HepG2 (cell line): Measurements from ENCODE around the gene ELAVL3. TPM values are rescaled to one million over a fixed set of nuclear protein-coding genes. Genes with fewer than 3 reads are reported as not detected.

Experiments used
- MAFG ChIP-seq: sonication (generic); formaldehyde crosslinking; IDR thresholded peaks from 2 replicates; pipeline ENCODE4 v1.5.1; 2020; ENCODE audit warnings: mild to moderate bottlenecking, missing genetic modification reagents
- RAD21 ChIP-seq: fragments of 450-650 bp; formaldehyde crosslinking; IDR thresholded peaks from 2 replicates; pipeline ENCODE4 v1.5.0; 2020; ENCODE audit warnings: mild to moderate bottlenecking
- ZSCAN20 ChIP-seq: sonication (generic); formaldehyde crosslinking; IDR thresholded peaks from 2 replicates; pipeline ENCODE4 v1.4.0; 2020; ENCODE audit warnings: missing genetic modification reagents, mild to moderate bottlenecking, borderline replicate concordance
- microRNA-seq: library from miRNA; unstranded; fragments of <30 nt; microRNA quantifications from one replicate; pipeline ENCODE4, GENCODE V29; 2020
- polyA plus RNA-seq, 8 experiments: library from polyadenylated mRNA; depleted of rRNA in 3 of 8; stranded (reverse) in 7 of 8; unstranded in 1 of 8; fragments of >200 nt; fragmentation: Illumina TruSeq in 4 of 8; extraction: Trizol in 4 of 8; gene quantifications; 2 replicates each; pipeline versions ENCODE4 v1.2.1 to v1.2.3, GENCODE V29; 2011 to 2016; ENCODE audit warnings: low read depth in 4 of 8, missing spikeins in 1 of 8, mixed read lengths in 1 of 8; ENCODE audit not compliant: insufficient read depth in 1 of 8
- small RNA-seq, 3 experiments: library from RNA; depleted of rRNA; stranded (forward); fragments of <200 nt; gene quantifications; one replicate each; pipeline ENCODE3, GENCODE V24; 2012; ENCODE audit warnings: low read depth in 2 of 3, low replicate concordance in 1 of 3; ENCODE audit not compliant: insufficient read length in 3 of 3, insufficient read depth in 2 of 3
- total RNA-seq, 5 experiments: library from RNA; depleted of rRNA; stranded (reverse); fragments of >200 nt; fragmentation: Illumina TruSeq; extraction: Trizol; gene quantifications; 2 replicates each; pipeline ENCODE4 v1.2.3, GENCODE V29; 2016; ENCODE audit warnings: low read depth in 1 of 5

ELAVL3 gene
- total and polyA plus RNA-seq, 2 of the 13 experiments (the other 11 are each of a cell fraction or from before 2014, with no cell fraction given) = 0.03 TPM; not detected in 1

DNA sequence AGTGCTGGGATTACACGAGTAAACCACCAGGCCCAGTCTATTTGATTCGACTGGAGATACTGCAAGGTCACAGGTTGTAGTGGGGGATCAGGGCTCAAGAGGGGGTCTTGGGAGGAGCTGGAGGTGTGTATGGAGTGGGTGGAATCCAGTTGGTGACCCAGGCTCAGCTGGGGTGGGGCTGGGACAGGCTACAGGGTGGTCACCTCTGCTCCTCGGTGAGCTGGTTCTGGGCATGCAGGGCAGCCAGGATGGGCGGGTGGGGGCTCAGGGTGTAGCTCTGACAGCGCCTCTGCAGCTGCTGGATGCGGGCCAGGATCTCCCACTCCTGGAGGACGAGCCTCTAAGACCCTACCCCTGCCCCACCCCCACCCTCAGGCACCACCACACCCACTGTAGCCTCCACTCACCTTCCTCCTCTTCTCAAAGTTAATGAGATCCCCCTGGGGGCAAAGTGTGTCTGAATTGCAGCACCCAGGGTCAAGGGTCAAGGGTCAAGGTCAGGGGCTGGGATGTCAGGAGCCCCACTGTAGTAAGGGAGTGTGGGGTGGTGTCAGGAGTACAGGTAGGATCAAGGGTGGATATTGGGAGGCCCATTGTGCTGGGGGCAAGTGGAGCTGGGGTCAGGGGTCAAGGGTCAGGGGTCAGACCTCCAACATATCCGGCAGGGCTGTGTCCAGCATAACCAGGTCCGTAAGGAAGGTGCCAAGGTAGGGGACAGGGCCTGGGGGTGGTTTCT is 78.9 kb downstream of the ELAVL3 start (continued):
- TF ChIP-seq RAD21 (CRISPR knock-in tag) (no peak), MAFG (CRISPR knock-in tag) (no peak), ZSCAN20 (CRISPR knock-in tag) (no peak)

Small RNA genes lying within 50 kb of the gene (microRNA-seq; reads per million reads assigned to microRNA genes)
- gene MIR7974 = 43.6 reads per million, percentile 66 among the genes with 10 or more reads in this experiment

Small RNA genes lying within 50 kb of the gene (small RNA-seq; reads per million reads assigned to genes)
- gene MIR7974 = 0 to 3.3 (median 1.3) reads per million in 3 experiments
- 0 reads per million in 3 experiments for gene RF00019
- 0 reads per million in 3 experiments for gene RN7SL833P

Other genes starting within 250 kb of the ELAVL3 start
- 9.8 and 27.3 TPM in 2 replicates for gene ANGPTL8, start 241.4 kb downstream of the ELAVL3 start, total RNA-seq (2016; rRNA removed; fragmentation: Illumina TruSeq; extraction: Trizol)
- 243 and 436 TPM in 2 replicates for gene ANGPTL8, start 241.4 kb downstream of the ELAVL3 start, polyA plus RNA-seq (2011; rRNA removed)
- gene DOCK6, start 218.5 kb downstream of the ELAVL3 start, total RNA-seq (2016; rRNA removed; fragmentation: Illumina TruSeq; extraction: Trizol) = 4.1 and 5.4 TPM in 2 replicates
- gene DOCK6, start 218.5 kb downstream of the ELAVL3 start, polyA plus RNA-seq (2011; rRNA removed) = 38.1 and 46.6 TPM in 2 replicates
- not detected in 2 replicates for gene TSPAN16, start 184.9 kb downstream of the ELAVL3 start, total RNA-seq (2016; rRNA removed; fragmentation: Illumina TruSeq; extraction: Trizol)
- gene TSPAN16, start 184.9 kb downstream of the ELAVL3 start, polyA plus RNA-seq (2011; rRNA removed) = not detected in 2 replicates
- 2.0 and 3.3 TPM in 2 replicates for gene RAB3D, start 141.4 kb downstream of the ELAVL3 start, total RNA-seq (2016; rRNA removed; fragmentation: Illumina TruSeq; extraction: Trizol)
- gene RAB3D, start 141.4 kb downstream of the ELAVL3 start, polyA plus RNA-seq (2011; rRNA removed) = 16.1 and 19.9 TPM in 2 replicates
- gene TMEM205, start 134.8 kb downstream of the ELAVL3 start, total RNA-seq (2016; rRNA removed; fragmentation: Illumina TruSeq; extraction: Trizol) = 22.8 and 45.5 TPM in 2 replicates
- gene TMEM205, start 134.8 kb downstream of the ELAVL3 start, polyA plus RNA-seq (2011; rRNA removed) = 98.7 and 119 TPM in 2 replicates
- gene CCDC159, start 134.5 kb downstream of the ELAVL3 start, total RNA-seq (2016; rRNA removed; fragmentation: Illumina TruSeq; extraction: Trizol) = 1.2 and 1.7 TPM in 2 replicates
- 6.3 and 9.1 TPM in 2 replicates for gene CCDC159, start 134.5 kb downstream of the ELAVL3 start, polyA plus RNA-seq (2011; rRNA removed)
- gene PLPPR2, start 125.6 kb downstream of the ELAVL3 start, total RNA-seq (2016; rRNA removed; fragmentation: Illumina TruSeq; extraction: Trizol) = 0.77 and 1.5 TPM in 2 replicates
- gene PLPPR2, start 125.6 kb downstream of the ELAVL3 start, polyA plus RNA-seq (2011; rRNA removed) = 2.1 and 4.2 TPM in 2 replicates
- gene SWSAP1, start 106.4 kb downstream of the ELAVL3 start, total RNA-seq (2016; rRNA removed; fragmentation: Illumina TruSeq; extraction: Trizol) = 3.1 and 3.3 TPM in 2 replicates
- gene SWSAP1, start 106.4 kb downstream of the ELAVL3 start, polyA plus RNA-seq (2011; rRNA removed) = 2.7 and 3.9 TPM in 2 replicates
- gene EPOR, start 96.7 kb downstream of the ELAVL3 start, total RNA-seq (2016; rRNA removed; fragmentation: Illumina TruSeq; extraction: Trizol) = 1.2 and 2.9 TPM in 2 replicates
- 5.3 and 7.0 TPM in 2 replicates for gene EPOR, start 96.7 kb downstream of the ELAVL3 start, polyA plus RNA-seq (2011; rRNA removed)
- 1.2 and 4.2 TPM in 2 replicates for gene RGL3, start 61.7 kb downstream of the ELAVL3 start, total RNA-seq (2016; rRNA removed; fragmentation: Illumina TruSeq; extraction: Trizol)
- 7.6 and 8.4 TPM in 2 replicates for gene RGL3, start 61.7 kb downstream of the ELAVL3 start, polyA plus RNA-seq (2011; rRNA removed)
- gene ODAD3, start 45.9 kb downstream of the ELAVL3 start, total RNA-seq (2016; rRNA removed; fragmentation: Illumina TruSeq; extraction: Trizol) = 0.04 TPM in 1 of 2 replicates, not detected in the other
- 0.08 and 0.35 TPM in 2 replicates for gene ODAD3, start 45.9 kb downstream of the ELAVL3 start, polyA plus RNA-seq (2011; rRNA removed)
- gene PRKCSH, start 45.4 kb downstream of the ELAVL3 start, total RNA-seq (2016; rRNA removed; fragmentation: Illumina TruSeq; extraction: Trizol) = 44.2 and 125 TPM in 2 replicates
- gene PRKCSH, start 45.4 kb downstream of the ELAVL3 start, polyA plus RNA-seq (2011; rRNA removed) = 85.1 and 111 TPM in 2 replicates
- 1.2 and 4.7 TPM in 2 replicates for gene ZNF653, start 24.8 kb upstream of the ELAVL3 start, total RNA-seq (2016; rRNA removed; fragmentation: Illumina TruSeq; extraction: Trizol)
- gene ZNF653, start 24.8 kb upstream of the ELAVL3 start, polyA plus RNA-seq (2011; rRNA removed) = 6.6 and 7.1 TPM in 2 replicates
- 32.2 and 36.4 TPM in 2 replicates for gene ECSIT, start 48.1 kb upstream of the ELAVL3 start, total RNA-seq (2016; rRNA removed; fragmentation: Illumina TruSeq; extraction: Trizol)
- gene ECSIT, start 48.1 kb upstream of the ELAVL3 start, polyA plus RNA-seq (2011; rRNA removed) = 55.4 and 62.3 TPM in 2 replicates
- 0.55 and 1.1 TPM in 2 replicates for gene CNN1, start 57.8 kb upstream of the ELAVL3 start, total RNA-seq (2016; rRNA removed; fragmentation: Illumina TruSeq; extraction: Trizol)
- 0.39 and 0.70 TPM in 2 replicates for gene CNN1, start 57.8 kb upstream of the ELAVL3 start, polyA plus RNA-seq (2011; rRNA removed)
- 43.2 and 47.2 TPM in 2 replicates for gene ELOF1, start 78.2 kb upstream of the ELAVL3 start, total RNA-seq (2016; rRNA removed; fragmentation: Illumina TruSeq; extraction: Trizol)
- gene ELOF1, start 78.2 kb upstream of the ELAVL3 start, polyA plus RNA-seq (2011; rRNA removed) = 14.5 TPM in 2 replicates
- 0.94 and 1.3 TPM in 2 replicates for gene ACP5, start 96.6 kb upstream of the ELAVL3 start, total RNA-seq (2016; rRNA removed; fragmentation: Illumina TruSeq; extraction: Trizol)
- 5.1 and 6.7 TPM in 2 replicates for gene ACP5, start 96.6 kb upstream of the ELAVL3 start, polyA plus RNA-seq (2011; rRNA removed)
- gene ZNF627, start 116.4 kb upstream of the ELAVL3 start, total RNA-seq (2016; rRNA removed; fragmentation: Illumina TruSeq; extraction: Trizol) = 12.7 and 14.2 TPM in 2 replicates
- 4.2 and 4.5 TPM in 2 replicates for gene ZNF627, start 116.4 kb upstream of the ELAVL3 start, polyA plus RNA-seq (2011; rRNA removed)